Right lobe of liver (tissue), 6 donors: ENCODE results near the gene DUSP6. TPM values are rescaled to one million over a fixed set of nuclear protein-coding genes. Genes with fewer than 3 reads are reported as not detected.

Experiments
- ATAC-seq, 4 donors: fragments of 200-7000 bp; cut with Tn5 transposase; one replicate each; pipeline ENCODE4 v1.9.1; 2020; ENCODE audit warnings: mild to moderate bottlenecking in 4 of 4, moderate library complexity in 4 of 4
- DNase-seq, 3 donors: peaks; one replicate each; pipeline ENCODE4 v3.0.0-alpha.2; 2020
- H3K27ac ChIP-seq, 3 donors: fragments of 200-600 bp; one replicate each; pipeline ENCODE4 v1.8.0; 2022
- H3K27me3 ChIP-seq, 2 donors: fragments of 200-600 bp; one replicate each; pipeline ENCODE4 v1.8.0; 2022
- H3K36me3 ChIP-seq, 4 donors: fragments of 200-600 bp; sonication (generic) in 1 of 4; one replicate each; pipeline versions ENCODE4 v1.5.1 to v1.8.0; 2017 to 2022; ENCODE audit warnings: control low read depth in 1 of 4
- H3K4me1 ChIP-seq, 4 donors: fragments of 200-600 bp; sonication (generic) in 1 of 4; one replicate each; pipeline versions ENCODE4 v1.5.1 to v1.8.0; 2017 to 2022; ENCODE audit warnings: control low read depth in 1 of 4
- H3K4me3 ChIP-seq, 3 donors: fragments of 200-600 bp; one replicate each; pipeline ENCODE4 v1.8.0; 2022
- H3K9me3 ChIP-seq, 4 donors: fragments of 200-600 bp; sonication (generic) in 1 of 4; one replicate each; pipeline versions ENCODE4 v1.5.1 to v1.8.0; 2017 to 2022; ENCODE audit warnings: control low read depth in 1 of 4
- CTCF ChIP-seq, 4 donors: fragments of 200-600 bp in 3 of 4; fragments of 450-650 bp in 1 of 4; IDR thresholded peaks; one replicate each; pipeline versions ENCODE4 v1.5.1 to v1.8.0; 2016 to 2022; ENCODE audit warnings: antibody characterized with exemption in 4 of 4, mild to moderate bottlenecking in 2 of 4
- POLR2A ChIP-seq: fragments of 450-650 bp; IDR thresholded peaks from one replicate; pipeline ENCODE4 v1.6.1; 2017; ENCODE audit warnings: antibody characterized with exemption, mild to moderate bottlenecking
- WGBS: methylation state at CpG from one replicate; pipeline ENCODE4 v1.1.6; 2018; ENCODE audit warnings: low coverage, low lambda C conversion rate; ENCODE audit not compliant: insufficient coverage; ENCODE audit errors: missing lambda C conversion rate; 5-methylcytosine and 5-hydroxymethylcytosine counted together
- intact Hi-C, 2 donors: fragments of 100-400 bp; cut with DNase I; formaldehyde crosslinking; loops; one replicate each; pipeline versions ENCODE4 v1.11.2 to v1.14.1; 2022
- long read RNA-seq: library from polyadenylated mRNA; unstranded; transcript quantifications from one replicate; pipeline ENCODE4 v2.0.0, GENCODE V29; 2019
- total RNA-seq, 6 experiments: library from RNA; depleted of rRNA in 2 of 6; stranded (reverse); fragments of >200 nt in 2 of 6; fragmentation: NEBNext Ultra II Directional in 3 of 6; extraction: Animal tissue kit (Norgen Biotek cat#: 25700) in 3 of 6; gene quantifications; one replicate each; pipeline versions ENCODE4 v1.1.0 to v1.2.4, GENCODE V29; 2016 to 2023
- donor health status: DM: no; HTN: yes; CAD: no.
- donor health status: DM: no; HTN: no; CAD: no.
- donor health status: DM: no; HTN: no; CAD: no.
- donor health status: DM: no; HTN: yes; CAD: no.
- donor health status: DM: no; HTN: yes; CAD: no.

DUSP6 gene
- 100 to 1,000 TPM in 2 of 6 experiments, 10 to 100 TPM in 4; 24.3 to 139 (median 50.4) TPM for total RNA-seq
- long read RNA-seq, full-length matches to known transcripts, result 6 of 7 reads
- long read RNA-seq, partial matches to known transcripts, result 0 of 7 reads
- long read RNA-seq, other reads (novel, unspliced or antisense), result 1 of 7 reads

GRCh38 chr12:89352492-89353187, at the start of gene DUSP6:
TSS of gene DUSP6 (minus strand) at chr12:89352501. CDS start at chr12:89352039, 462 bp downstream.
- peak within 1 kb of the TSS; percentile 95 to 99 (median 98) for H3K27ac ChIP-seq
- WGBS, result under 1% methylated on average over 19 of the region's 34 CpGs
- intact Hi-C loops, result loop anchor here in 1 of 2 donors (5.0 kb wide), 1 partner anchor 185 kb away; no protein-coding TSS in a partner anchor
- H3K4me1 ChIP-seq, result peaks cover 0 to 35% (median 15%) of the 10 kb centered on the region in 4 donors
- peak within 1 kb of the TSS; percentile 87 to 88 (median 88) for H3K4me3 ChIP-seq
- TF ChIP-seq POLR2A (peak; percentile 91), CTCF (IDR thresholded peaks at IDR 0.05) (no peak)
- ATAC-seq (peak; percentile 59 to 76 (median 64)), DNase-seq (peak; percentile 97 to 98 (median 98))
- H3K27me3 ChIP-seq, result no peaks in the 10 kb centered on the region
- peaks cover 0 to 12% (median 0%) of the 10 kb centered on the region in 4 donors for H3K36me3 ChIP-seq
- H3K9me3 ChIP-seq, result no peaks in the 10 kb centered on the region

- Histone ChIP-seq H3K27ac (peak overlapping the region in 2 of 3 donors; percentile 51 to 68), H3K4me3 (no peak overlapping the region), H3K9me3 (no peaks in the 10 kb centered on the region), H3K27me3 (no peaks in the 10 kb centered on the region), H3K4me1 (peaks cover 0 to 26% (median 2%) of the 10 kb centered on the region in 4 donors), H3K36me3 (no peaks in the 10 kb centered on the region)
- 52% methylated on average over 3 of the region's 3 CpGs for WGBS
- peak; percentile 65 to 88 (median 82) for ATAC-seq
- no peak for TF ChIP-seq POLR2A
- no peak for TF ChIP-seq CTCF (IDR thresholded peaks at IDR 0.05)
- no peak for DNase-seq
- intact Hi-C loops, result no loop called here
Observed at GRCh38 chr12:89401433-89402058, 49.2 kb upstream of the DUSP6 start.

- no peak for ATAC-seq
Observed at GRCh38 chr12:89400415-89400814, 48.1 kb upstream of the DUSP6 start.

GRCh38 chr12:89395712-89396111, 43.4 kb upstream of the DUSP6 start:
- intact Hi-C loops, result no loop called here
- no peaks in the 10 kb centered on the region for H3K9me3 ChIP-seq
- H3K27me3 ChIP-seq, result no peaks in the 10 kb centered on the region
- 93% methylated on average over 4 of the region's 4 CpGs for WGBS
- no peak for ATAC-seq
- H3K36me3 ChIP-seq, result no peaks in the 10 kb centered on the region
- no peak for DNase-seq
- no peak overlapping the region for H3K27ac ChIP-seq
- TF ChIP-seq CTCF (IDR thresholded peaks at IDR 0.05), result no peak
- TF ChIP-seq POLR2A, result no peak
- peaks cover 0 to 32% (median 8%) of the 10 kb centered on the region in 4 donors for H3K4me1 ChIP-seq
- H3K4me3 ChIP-seq, result no peak overlapping the region

More at GRCh38 chr12:89400415-89400814, 48.1 kb upstream of the DUSP6 start:
- H3K4me1 ChIP-seq, result peaks cover 0 to 26% (median 2%) of the 10 kb centered on the region in 4 donors
- no peak overlapping the region for H3K4me3 ChIP-seq
- no peak for DNase-seq
- intact Hi-C loops, result no loop called here
- no peaks in the 10 kb centered on the region for H3K27me3 ChIP-seq
- 94% methylated on average over 6 of the region's 6 CpGs for WGBS
- no peaks in the 10 kb centered on the region for H3K9me3 ChIP-seq
- TF ChIP-seq CTCF (IDR thresholded peaks at IDR 0.05) (no peak), POLR2A (no peak)
- no peaks in the 10 kb centered on the region for H3K36me3 ChIP-seq
- H3K27ac ChIP-seq, result no peak overlapping the region
